Mesendoderm (in vitro differentiated cells): Measurements from ENCODE around the gene ATP2A3. TPM values are rescaled to one million over a fixed set of nuclear protein-coding genes. Genes with fewer than 3 reads are reported as not detected.

Experiments used
- DNase-seq: peaks from one replicate; pipeline ENCODE4 v3.0.0; 2013
- H2AK5ac ChIP-seq: 2 replicates; pipeline ENCODE4 v1.6.1; 2013; ENCODE audit warnings: low read length, inconsistent platforms
- H2BK120ac ChIP-seq: 2 replicates; pipeline ENCODE4 v1.6.1; 2013; ENCODE audit warnings: low read depth, mild to moderate bottlenecking, low read length, moderate library complexity, mixed read lengths
- H2BK15ac ChIP-seq: replicated peaks from 2 replicates; pipeline ENCODE4 v1.6.1; 2013; ENCODE audit warnings: low read depth, mild to moderate bottlenecking, moderate library complexity
- H2BK5ac ChIP-seq: 2 replicates; pipeline ENCODE4 v1.6.1; 2013; ENCODE audit warnings: low read length, inconsistent platforms
- H3K18ac ChIP-seq: 2 replicates; pipeline ENCODE4 v1.6.1; 2013; ENCODE audit warnings: mild to moderate bottlenecking, low read length, mixed read lengths
- H3K23ac ChIP-seq: one replicate; pipeline ENCODE4 v1.6.1; 2013; ENCODE audit warnings: low read length
- H3K27ac ChIP-seq: 2 replicates; pipeline ENCODE4 v1.5.1; 2013; ENCODE audit warnings: low read depth, mild to moderate bottlenecking, inconsistent platforms, low read length, moderate library complexity
- H3K27me3 ChIP-seq: 2 replicates; pipeline ENCODE4 v1.6.1; 2013; ENCODE audit warnings: low read length, control low read depth, mild to moderate bottlenecking, inconsistent platforms; ENCODE audit not compliant: insufficient read depth, poor library complexity
- H3K36me3 ChIP-seq: 2 replicates; pipeline ENCODE4 v1.6.1; 2013; ENCODE audit warnings: low read length, inconsistent platforms; ENCODE audit not compliant: control insufficient read depth, insufficient read depth
- H3K4ac ChIP-seq: one replicate; pipeline ENCODE4 v1.6.1; 2013; ENCODE audit warnings: low read depth, mild to moderate bottlenecking, low read length, moderate library complexity
- H3K4me1 ChIP-seq: 2 replicates; pipeline ENCODE4 v1.6.1; 2013; ENCODE audit warnings: low read depth, low read length, inconsistent platforms; ENCODE audit not compliant: control insufficient read depth
- H3K4me2 ChIP-seq: 2 replicates; pipeline ENCODE4 v1.6.1; 2013; ENCODE audit warnings: low read length
- H3K4me3 ChIP-seq: 2 replicates; pipeline ENCODE4 v1.5.1; 2013; ENCODE audit warnings: mild to moderate bottlenecking, low read length
- H3K56ac ChIP-seq: one replicate; pipeline ENCODE4 v1.6.1; 2013; ENCODE audit warnings: low read length
- H3K79me1 ChIP-seq: 2 replicates; pipeline ENCODE4 v1.6.1; 2013; ENCODE audit warnings: low read length, inconsistent platforms
- H3K79me2 ChIP-seq: 2 replicates; pipeline ENCODE4 v1.6.1; 2013; ENCODE audit warnings: mild to moderate bottlenecking, low read length; ENCODE audit not compliant: control insufficient read depth, insufficient read depth
- H3K9ac ChIP-seq: 2 replicates; pipeline ENCODE4 v1.6.1; 2013; ENCODE audit warnings: low read length, inconsistent platforms
- H4K5ac ChIP-seq: one replicate; pipeline ENCODE4 v1.6.1; 2013; ENCODE audit warnings: low read length
- H4K8ac ChIP-seq: one replicate; pipeline ENCODE4 v1.6.1; 2013; ENCODE audit warnings: low read depth, mild to moderate bottlenecking, control low read depth, low read length, moderate library complexity
- WGBS: extraction: QIAGEN DNeasy Blood & Tissue Kit; methylation state at CpG from one replicate; pipeline ENCODE4 v1.1.7; 2013; ENCODE audit warnings: low lambda C conversion rate, missing lambda C conversion rate; ENCODE audit not compliant: insufficient coverage; ENCODE audit errors: extremely low coverage; 5-methylcytosine and 5-hydroxymethylcytosine counted together
- polyA plus RNA-seq, 2 experiments: library from polyadenylated mRNA; stranded (reverse); fragments of 200-250 nt; gene quantifications; one replicate each; pipeline ENCODE4 v1.2.3, GENCODE V29; 2013

The ATP2A3 gene
- 7.6 TPM for polyA plus RNA-seq (2013, experiment 1 of 2)
- polyA plus RNA-seq (2013, experiment 2 of 2), result 7.5 TPM

DNA sequence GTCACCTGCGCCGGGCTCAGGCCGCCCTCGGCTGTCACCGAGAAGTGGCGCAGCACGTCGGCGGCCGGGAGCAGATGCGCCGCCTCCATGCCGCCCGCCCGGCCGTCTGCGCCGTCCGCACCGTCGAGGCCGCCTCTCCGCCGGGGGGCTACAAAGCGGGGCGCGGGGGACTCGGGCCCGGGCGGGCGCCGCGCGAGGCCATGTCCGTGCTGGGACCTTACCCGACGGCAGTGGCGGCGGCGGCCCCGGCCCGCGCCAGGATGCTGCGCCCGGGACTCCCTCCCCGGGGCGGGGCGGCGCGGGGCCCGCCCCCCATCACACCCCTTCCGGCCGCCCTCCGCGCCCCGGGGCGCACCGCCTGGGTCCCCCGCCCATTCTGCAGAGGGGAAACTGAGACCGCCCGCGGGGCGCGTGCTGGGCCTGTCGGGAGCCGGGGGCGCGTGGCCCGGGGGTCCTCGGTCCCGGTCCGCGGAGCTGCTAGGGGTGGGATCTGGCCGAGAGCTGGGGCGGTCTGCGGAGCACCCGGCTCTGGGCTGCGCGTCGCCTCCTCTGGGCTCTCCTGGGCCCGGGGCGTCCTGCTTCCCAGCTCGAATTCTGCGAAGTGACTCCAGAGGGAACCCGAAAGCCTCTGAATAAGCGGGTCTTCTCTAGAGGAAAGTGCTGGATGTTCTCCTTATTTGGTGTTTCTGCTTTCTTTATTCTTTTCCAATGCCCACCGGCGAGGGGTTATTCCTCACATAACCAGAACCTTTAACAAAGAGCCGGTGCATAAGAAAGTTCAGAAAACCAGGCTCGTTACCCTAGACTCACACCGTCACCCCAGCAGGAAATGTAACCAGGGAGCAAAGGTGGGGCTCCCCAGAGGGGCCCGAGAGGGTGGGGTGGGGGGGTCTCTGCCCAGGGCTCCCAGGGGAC, at the start of gene ATP2A3:
Gene ATP2A3 (minus strand): TSS at position 235 of the 915 bp plus-strand sequence. CDS start 146 bp downstream, at position 89.
- Histone ChIP-seq H3K56ac (peak within 1 kb of the TSS; percentile 80), H2AK5ac (no peak within 1 kb of the TSS), H3K27ac (no peak within 1 kb of the TSS), H3K79me1 (no peaks in the 10 kb centered on the region), H3K4me2 (peak within 1 kb of the TSS; percentile 59), H2BK120ac (no peak within 1 kb of the TSS), H3K79me2 (no peaks in the 10 kb centered on the region), H4K8ac (no peak within 1 kb of the TSS), H3K4ac (no peak within 1 kb of the TSS), H3K9ac (peak within 1 kb of the TSS; percentile 56), H4K5ac (no peak within 1 kb of the TSS), H2BK15ac (no peak within 1 kb of the TSS), H2BK5ac (no peak within 1 kb of the TSS), H3K4me3 (peak within 1 kb of the TSS; percentile 9), H3K4me1 (peaks cover 4% of the 10 kb centered on the region), H3K36me3 (no peaks in the 10 kb centered on the region), H3K18ac (peak within 1 kb of the TSS; percentile 22), H3K27me3 (peaks cover 7% of the 10 kb centered on the region), H3K23ac (peak within 1 kb of the TSS; percentile 45)
- peak; percentile 39 for DNase-seq
- no CpG with 5 or more reads among the region's 92 CpGs for WGBS

GRCh38 chr17:4010754-4011153, 46.5 kb upstream of the ATP2A3 start:
- Histone ChIP-seq H3K18ac (no peak overlapping the region), H3K4ac (no peak overlapping the region), H2BK15ac (no peak overlapping the region), H3K4me1 (peaks cover 3% of the 10 kb centered on the region), H3K27ac (no peak overlapping the region), H3K79me2 (no peaks in the 10 kb centered on the region), H3K56ac (no peak overlapping the region), H2BK120ac (no peak overlapping the region), H3K4me3 (no peak overlapping the region), H3K27me3 (no peaks in the 10 kb centered on the region), H4K5ac (no peak overlapping the region), H3K36me3 (peaks cover 9% of the 10 kb centered on the region), H3K23ac (no peak overlapping the region), H3K4me2 (no peak overlapping the region), H3K79me1 (no peaks in the 10 kb centered on the region), H2AK5ac (no peak overlapping the region), H3K9ac (no peak overlapping the region), H4K8ac (no peak overlapping the region), H2BK5ac (no peak overlapping the region)
- DNase-seq, result no peak
- WGBS, result no CpG with 5 or more reads among the region's 2 CpGs

DNA sequence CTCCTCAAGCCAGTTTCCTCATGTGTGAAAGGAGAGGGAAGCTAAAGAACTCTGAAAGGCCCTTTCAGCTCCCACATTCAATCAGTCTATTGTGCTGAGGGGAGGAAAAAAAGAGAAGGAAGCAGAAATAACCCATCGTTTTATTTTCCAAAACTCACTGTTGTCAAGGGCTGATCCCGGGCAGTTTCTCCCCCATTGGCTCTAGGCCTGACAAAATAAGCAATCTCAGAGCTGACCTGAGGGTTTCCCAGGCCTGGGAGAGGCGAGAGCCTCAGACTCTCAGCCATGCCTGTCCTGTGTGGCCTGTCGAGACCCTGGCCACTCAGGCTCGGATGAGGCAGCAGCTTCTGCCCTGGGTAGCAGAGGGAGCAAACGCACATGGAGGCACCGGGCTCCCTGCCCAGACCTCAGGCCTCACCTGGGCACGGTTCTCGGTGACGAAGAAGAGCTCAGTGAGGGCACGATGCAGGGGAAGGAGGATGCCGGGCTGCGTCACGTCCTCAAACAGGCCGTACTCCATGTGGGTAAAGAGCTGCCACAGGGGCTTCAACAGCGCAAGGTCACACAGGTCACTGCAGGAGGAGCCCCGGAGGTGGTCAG, 45.0 kb upstream of the ATP2A3 start:
- no peak overlapping the region for H3K4me3 ChIP-seq
- H3K79me1 ChIP-seq, result no peaks in the 10 kb centered on the region
- H2BK120ac ChIP-seq, result no peak overlapping the region
- H2AK5ac ChIP-seq, result no peak overlapping the region
- H3K18ac ChIP-seq, result no peak overlapping the region
- H2BK15ac ChIP-seq, result no peak overlapping the region
- H3K23ac ChIP-seq, result no peak overlapping the region
- H3K9ac ChIP-seq, result no peak overlapping the region
- H3K27me3 ChIP-seq, result no peaks in the 10 kb centered on the region
- no peak overlapping the region for H4K8ac ChIP-seq
- no peak overlapping the region for H3K27ac ChIP-seq
- H3K36me3 ChIP-seq, result peaks cover 7% of the 10 kb centered on the region
- no peaks in the 10 kb centered on the region for H3K79me2 ChIP-seq
- H4K5ac ChIP-seq, result no peak overlapping the region
- no peak overlapping the region for H3K4ac ChIP-seq
- H2BK5ac ChIP-seq, result no peak overlapping the region
- no CpG with 5 or more reads among the region's 17 CpGs for WGBS
- H3K56ac ChIP-seq, result no peak overlapping the region
- DNase-seq, result no peak
- H3K4me2 ChIP-seq, result no peak overlapping the region
- peaks cover 3% of the 10 kb centered on the region for H3K4me1 ChIP-seq

- Histone ChIP-seq H3K4me2 (no peak overlapping the region), H3K23ac (no peak overlapping the region), H3K27me3 (no peaks in the 10 kb centered on the region), H3K79me1 (no peaks in the 10 kb centered on the region), H3K27ac (no peak overlapping the region), H2BK120ac (no peak overlapping the region), H3K36me3 (peaks cover 7% of the 10 kb centered on the region), H2AK5ac (no peak overlapping the region), H3K4ac (no peak overlapping the region), H3K79me2 (no peaks in the 10 kb centered on the region), H4K5ac (no peak overlapping the region), H3K9ac (no peak overlapping the region), H3K18ac (no peak overlapping the region), H3K4me3 (no peak overlapping the region), H3K56ac (no peak overlapping the region), H3K4me1 (peaks cover 3% of the 10 kb centered on the region), H2BK15ac (no peak overlapping the region), H2BK5ac (no peak overlapping the region), H4K8ac (no peak overlapping the region)
- DNase-seq, result no peak
- WGBS, result no CpG with 5 or more reads among the region's 26 CpGs
Observed at GRCh38 chr17:4008441-4009185, 44.4 kb upstream of the ATP2A3 start.

DNA sequence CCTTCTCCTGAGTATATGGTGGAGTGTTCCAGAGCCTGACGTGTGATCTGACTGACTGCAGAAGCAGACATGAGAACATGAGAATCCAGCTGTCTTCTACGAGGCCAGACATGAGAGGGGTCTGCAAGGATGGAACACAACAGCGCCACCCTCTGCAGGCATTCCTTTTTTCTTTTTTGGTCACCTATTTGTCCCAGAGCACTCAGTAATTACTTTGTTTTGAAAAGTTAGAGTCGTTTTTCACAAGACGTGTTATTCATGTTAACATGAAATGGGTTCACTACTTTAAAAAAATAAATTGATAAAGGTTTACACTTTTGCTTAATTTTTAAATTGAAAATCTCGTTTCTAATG, 43.8 kb upstream of the ATP2A3 start:
- Histone ChIP-seq H3K36me3 (peaks cover 4% of the 10 kb centered on the region), H3K23ac (no peak overlapping the region), H2BK120ac (no peak overlapping the region), H3K4ac (no peak overlapping the region), H4K8ac (no peak overlapping the region), H3K56ac (no peak overlapping the region), H4K5ac (no peak overlapping the region), H3K18ac (no peak overlapping the region), H3K79me2 (no peaks in the 10 kb centered on the region), H2BK5ac (no peak overlapping the region), H3K4me3 (no peak overlapping the region), H3K4me2 (no peak overlapping the region), H3K4me1 (peaks cover 3% of the 10 kb centered on the region), H2BK15ac (no peak overlapping the region), H3K27me3 (no peaks in the 10 kb centered on the region), H3K79me1 (no peaks in the 10 kb centered on the region), H3K9ac (no peak overlapping the region), H2AK5ac (no peak overlapping the region), H3K27ac (no peak overlapping the region)
- no CpG with 5 or more reads among the region's 6 CpGs for whole genome bisulfite sequencing
- peak; percentile 36 for DNase-seq
